IPS-NIHi7 (cell line): ENCODE data around the gene BRF1.
"Not testable (repeated sequence)": the region's sequence is repeated elsewhere in the genome, so short reads cannot be mapped to it uniquely, and the experiment has no call there.

Source experiments
- DNase-seq: peaks from one replicate; pipeline ENCODE4 v3.0.0; 2012; ENCODE audit warnings: mixed read lengths; ENCODE audit errors: extremely low spot score

The BRF1 gene

DNA sequence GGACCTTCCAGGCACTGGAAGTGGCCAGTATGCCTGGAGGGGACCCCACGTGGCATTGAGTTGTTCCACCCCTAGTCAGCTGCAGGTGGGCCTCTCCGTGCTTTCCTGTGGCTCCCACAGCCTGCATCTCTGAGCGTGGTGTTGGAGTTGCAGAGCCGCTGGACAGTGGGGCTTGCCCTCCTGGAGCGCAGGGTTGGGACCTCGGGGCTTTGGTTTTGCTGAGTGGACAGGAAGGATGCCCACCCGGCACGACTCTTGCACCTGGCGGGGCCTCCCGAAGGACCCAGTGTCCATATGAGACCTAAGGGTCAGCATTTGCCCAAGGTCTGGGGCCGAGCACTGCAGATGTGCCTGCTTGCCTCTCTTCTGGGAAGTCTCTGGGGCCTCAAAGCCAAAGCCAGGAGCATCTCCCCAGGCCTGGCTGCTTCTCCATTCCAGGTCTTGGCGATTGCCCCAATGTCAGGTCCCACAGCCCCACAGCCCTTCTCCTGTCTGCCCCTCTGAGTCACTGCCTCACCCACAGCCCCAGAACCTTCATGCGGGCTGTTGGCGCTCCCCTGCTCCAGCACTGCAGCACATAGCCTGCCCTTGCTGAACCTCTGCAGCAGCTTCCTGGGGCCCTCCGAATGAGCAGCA is 15.3 kb upstream of the BRF1 start:
- DNase-seq = no peak

DNA sequence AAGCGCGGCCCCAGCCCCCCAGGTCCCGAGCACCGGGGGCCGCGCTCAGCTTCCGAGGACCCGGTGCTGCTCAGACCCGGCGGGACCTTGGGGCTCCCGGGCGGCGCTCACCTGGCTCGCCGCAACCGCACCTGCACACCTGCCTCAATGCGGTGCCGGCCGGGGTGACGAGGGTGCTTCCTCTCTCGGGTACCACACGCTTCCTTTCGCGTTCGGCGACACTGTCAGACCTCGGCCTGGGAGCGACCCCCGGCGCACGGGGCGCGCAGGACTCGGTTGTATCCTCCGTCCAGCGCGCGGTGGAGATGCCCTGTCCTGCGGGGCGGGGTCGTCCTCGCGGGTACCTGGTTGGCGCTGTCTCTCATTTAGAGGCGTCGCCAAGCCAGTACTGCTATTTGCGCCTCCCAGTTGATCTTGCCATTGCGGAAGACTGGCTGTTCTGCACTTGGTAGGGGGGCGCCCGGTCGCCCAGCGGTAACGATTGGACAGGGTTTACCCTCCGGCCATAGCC is 14.5 kb upstream of the BRF1 start:
- DNase-seq = no peak

DNA sequence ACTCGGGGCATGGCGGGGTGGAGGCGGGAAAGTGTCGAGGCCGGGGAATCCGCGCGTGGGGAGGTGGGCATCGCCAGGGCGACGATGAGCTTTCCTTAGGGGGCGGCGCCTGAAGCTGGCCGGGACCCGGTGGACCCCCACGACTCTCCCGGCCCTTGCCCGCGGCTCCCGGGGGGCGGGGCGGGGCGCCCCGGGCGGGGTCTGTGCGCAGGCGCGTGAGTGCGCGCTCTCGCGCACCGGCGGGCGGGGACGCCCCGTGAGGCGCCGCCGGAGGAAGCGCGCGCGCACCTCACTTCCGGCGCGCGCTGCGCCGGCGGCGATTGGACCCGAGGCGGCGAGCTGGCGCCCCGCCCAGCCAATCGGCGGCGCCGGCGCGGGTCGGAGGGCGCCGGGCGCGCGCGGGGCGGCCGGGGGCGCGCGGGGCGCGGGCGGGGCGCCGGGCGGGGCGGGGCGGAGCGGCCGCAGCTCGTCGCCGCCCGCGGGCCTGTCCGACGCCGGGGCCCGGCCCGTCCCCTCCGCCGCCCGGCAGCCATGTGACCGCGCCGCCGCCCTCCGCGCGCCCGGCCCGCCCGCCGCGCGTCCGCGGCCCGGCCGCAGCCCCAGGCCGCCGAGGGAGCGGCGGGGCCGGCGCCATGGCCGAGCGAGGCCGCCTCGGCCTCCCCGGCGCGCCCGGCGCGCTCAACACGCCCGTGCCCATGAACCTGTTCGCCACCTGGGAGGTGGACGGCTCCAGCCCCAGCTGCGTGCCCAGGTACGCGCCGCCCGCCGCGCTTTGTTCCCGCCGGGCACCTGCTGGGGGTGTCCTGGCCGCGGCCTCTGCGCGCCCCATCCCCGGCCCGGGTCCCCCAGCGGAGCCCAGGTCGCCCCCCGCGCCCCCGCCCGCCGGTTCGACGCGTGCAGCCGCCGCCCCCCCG is 13.7 kb upstream of the BRF1 start, which contains the start of gene PACS2:
Gene PACS2 (plus strand): TSS at position 462 of the 914 bp plus-strand sequence. CDS start 171 bp downstream, at position 633.
- DNase-seq = peak; percentile 97

DNA sequence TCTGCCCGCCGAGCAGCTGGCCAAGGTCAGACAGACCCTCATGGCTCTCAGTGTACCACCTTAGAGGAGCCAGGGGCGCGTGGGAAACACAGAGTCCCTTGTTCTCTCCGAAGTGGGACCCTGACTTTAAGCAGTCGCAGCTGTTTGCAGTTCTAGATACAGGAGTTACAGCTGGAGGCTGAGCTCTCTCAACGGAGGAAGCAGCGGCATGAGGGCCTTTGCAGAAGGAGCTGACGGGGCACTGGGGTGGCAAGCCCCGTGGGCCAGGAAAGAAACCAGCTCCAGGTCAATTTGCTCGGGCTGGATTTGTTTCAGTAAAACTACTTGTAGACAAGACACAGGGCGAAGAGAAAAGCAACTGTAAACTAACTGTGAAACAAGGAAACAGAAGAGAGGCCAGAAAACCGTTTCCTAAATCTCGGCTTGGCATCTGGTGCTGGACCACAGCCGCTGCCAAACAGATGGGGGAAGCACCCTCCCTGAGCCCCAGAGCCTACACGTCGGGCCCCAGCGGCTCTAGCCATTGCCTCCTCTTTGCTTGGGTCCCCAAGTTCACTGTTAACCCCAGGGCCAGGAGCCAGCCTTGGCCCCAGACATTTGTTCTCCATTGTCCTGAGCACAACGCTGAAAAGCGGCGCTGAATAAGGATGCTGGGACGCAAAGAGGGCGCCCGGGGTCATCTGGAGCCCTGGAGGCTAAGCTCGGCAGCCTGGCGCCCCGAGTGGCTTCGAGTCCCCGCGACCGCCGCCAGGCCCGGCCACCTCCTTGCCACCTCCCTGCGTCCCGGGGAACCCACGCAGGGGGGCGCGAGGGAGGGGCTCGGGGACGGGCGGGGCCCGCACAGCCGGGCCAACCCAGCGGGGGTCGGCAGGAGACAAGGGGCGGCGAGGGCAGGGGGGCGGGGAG is 12.8 kb upstream of the BRF1 start:
- no peak for DNase-seq

DNA sequence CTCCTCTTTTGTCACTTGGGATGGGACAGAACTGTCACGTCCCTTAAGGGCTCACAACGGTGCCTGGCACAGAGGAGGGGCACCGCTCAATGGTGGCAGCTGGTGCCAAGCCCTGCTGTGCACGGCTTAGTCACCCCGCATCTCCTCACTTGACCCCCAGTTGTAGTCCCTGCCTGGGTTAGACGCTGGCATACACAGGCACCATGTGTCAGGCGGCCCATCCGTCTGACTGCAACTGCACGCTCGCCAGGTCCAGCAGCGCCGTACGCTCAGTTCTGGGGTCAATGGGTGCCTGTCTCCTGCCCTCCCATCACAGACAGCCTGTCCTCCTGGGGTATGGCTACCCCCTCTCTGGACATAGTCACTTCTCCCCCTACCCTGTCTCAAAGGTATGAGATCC is 12.2 kb upstream of the BRF1 start:
- DNase-seq = no peak

DNA sequence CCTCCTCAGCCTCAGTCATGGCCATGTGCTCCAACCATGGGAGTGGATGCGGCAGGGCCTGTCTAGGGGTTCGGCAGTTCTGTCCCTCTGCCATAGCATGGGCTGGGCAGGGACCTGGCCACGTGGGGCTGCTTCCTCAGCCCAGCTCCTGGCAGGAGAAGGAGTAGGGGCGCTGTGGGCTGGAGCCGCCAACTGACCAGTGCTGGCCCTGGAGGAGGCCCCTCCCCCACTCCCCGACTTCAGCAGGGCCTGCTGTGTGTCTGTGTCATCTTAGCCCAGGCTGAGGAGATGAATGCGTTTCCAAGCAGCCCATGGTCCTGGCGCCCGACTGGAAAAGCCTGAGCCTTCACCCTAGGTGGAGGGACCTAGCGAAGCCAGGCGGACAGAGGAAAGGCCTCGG is 11.0 kb upstream of the BRF1 start:
- DNase-seq = no peak

DNA sequence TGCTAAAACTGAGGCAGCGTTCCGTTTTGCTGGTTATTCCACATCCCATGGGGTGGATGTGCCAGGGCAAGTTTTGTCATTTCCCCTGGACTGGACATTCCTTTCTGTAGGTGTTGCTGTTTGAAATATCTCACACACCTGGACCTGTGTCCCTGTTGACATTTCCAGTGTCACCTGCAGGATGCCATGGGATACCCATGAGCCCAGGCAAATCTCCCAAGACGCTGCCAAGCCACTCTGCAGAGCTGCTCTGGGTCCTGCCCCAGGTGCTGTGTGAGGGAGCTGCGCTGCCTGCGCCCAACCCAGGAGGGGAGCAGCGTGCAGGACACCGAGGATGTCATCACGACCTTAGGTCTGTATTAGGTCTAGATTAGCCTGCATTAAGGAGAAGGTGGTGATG is 8.6 kb upstream of the BRF1 start:
- no peak for DNase-seq

DNA sequence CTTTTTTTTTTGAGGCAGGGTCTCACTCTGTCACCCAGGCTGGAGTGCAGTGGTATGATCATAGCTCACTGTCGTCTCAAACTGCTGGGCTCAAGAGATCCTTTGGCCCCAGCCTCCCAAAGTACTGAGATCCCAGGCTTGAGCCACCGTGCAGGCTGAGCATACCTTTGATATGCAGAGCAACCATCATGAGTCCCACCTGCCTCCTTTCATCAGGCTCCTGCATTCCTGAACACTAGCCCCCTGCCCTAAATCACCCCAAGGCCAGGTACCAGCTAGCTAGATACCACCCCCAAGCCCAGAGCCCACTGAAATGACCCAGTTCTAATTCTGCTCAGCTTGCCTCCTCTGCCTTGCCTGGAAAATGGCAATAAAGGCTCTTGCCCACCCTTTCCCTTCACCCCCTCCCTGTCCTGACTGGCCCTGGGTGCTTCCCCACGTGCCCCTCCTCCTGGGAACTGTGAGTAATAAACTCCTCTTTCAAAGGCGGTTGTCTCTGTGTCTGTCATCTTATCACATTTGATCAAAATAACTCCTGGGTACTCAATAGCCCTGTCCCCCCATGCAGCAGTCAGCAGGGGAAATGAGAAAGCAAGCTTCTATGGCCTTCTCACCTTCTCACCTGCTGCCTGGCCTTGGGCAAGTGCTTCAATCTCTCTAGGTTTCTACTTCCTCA is 6.4 kb upstream of the BRF1 start:
- DNase-seq = peak; percentile 7

DNA sequence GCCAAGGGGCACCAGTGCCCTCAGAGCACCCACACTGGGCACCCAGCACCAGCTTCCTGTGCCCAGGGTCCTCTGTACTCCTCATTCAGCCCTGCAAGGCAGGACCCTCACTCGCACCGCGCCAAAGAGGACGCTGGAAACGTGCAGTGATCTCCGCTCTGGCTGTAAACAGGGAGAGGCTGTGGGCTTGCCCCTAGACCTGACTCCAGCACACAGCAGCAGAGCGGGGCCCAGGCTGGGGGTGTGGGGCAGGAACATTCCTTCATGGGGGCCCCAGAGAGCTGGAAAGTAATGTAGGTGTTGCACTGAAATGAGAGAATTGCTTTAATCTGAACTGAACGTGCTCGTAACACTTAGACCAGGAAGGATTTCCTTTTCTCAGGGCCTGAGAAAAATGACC is 5.0 kb upstream of the BRF1 start:
- DNase-seq = no peak

- no peak for DNase-seq
Measured at GRCh38 chr14:105305345-105305744, 4.5 kb upstream of the BRF1 start.

GRCh38 chr14:105304565-105304964 is 3.8 kb upstream of the BRF1 start:
- no peak for DNase-seq

DNA sequence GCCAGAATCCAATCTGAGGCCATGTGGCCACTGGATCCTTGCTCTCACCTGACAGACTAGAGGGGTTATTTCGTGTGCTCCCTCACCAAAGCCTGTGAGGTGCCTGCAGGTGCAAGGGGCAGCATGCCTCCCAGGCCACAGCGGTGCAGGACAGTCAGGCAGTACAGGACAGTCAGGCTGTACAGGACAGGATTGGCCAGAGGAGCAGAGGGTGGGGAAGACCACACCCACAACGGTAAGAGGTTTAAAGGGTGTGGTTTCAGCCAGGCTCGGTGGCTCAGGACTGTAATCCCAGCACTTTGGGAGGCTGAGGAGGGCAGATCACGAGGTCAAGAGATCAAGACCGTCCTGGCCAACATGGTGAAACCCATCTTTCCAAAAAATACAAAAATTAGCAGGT is 3.1 kb upstream of the BRF1 start:
- no peak for DNase-seq

DNA sequence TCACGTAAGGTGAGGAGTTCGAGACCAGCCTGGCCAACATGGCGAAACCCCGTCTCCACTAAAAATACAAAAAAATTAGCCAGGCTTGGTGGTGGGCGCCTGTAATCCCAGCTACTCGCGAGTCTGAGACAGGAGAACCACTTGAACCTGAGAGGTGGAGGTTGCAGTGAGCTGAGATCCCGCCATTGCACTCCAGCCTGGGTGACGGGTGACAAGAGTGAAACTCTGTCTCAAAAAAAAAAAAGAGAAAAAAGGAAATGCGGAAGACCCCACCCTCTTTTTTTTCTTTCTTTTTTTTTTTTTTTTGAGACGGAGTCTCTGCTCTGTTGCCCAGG is 1.1 kb upstream of the BRF1 start:
- DNase-seq = not testable (repeated sequence)

DNA sequence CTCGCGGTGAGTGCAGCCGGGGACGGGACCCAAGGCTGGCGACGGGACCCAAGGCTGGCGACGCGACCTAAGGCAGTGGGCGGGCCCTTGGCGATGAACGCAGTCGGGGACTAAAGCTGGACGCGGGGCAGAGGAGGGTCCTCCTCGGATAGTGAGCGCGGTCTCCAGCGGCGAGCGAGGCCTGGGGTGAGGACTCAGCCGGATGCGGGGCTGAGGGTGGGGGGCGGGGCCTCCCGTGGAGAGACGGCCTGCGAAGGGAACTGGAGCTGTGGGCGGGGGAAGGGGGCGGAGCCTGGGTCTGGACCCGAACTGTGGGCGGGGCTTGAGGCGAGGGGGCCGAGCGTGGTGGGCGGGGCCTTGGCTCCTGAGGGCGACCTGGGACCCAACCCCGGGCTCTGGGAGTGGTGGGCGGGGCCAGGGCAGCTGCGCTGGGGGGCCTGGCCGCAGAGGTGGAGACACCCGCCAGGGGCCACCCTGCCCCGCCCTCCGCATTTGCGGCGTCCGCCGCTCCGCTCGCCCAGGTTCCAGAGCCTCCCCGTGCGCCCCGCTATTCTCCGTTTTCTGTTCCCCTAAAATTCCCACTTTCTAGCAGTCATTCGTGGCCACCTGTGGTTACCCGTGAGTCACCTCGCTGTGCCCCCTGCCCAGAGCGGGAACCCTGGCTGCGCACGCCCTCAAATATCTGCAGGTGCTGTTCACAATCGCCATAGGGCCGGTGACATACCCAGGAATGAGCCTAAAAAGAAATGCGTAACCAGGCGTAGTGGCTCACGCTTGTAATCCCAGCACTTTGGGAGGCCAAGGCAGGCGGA is 508 bp upstream of the BRF1 start:
- peak; percentile 99 for DNase-seq

- no peak for DNase-seq
Measured at GRCh38 chr14:105299654-105300541, 903 bp downstream of the BRF1 start.

GRCh38 chr14:105297311-105297710 is 3.5 kb downstream of the BRF1 start:
- not testable (repeated sequence) for DNase-seq

- no peak for DNase-seq
Measured at GRCh38 chr14:105294142-105294597, 6.6 kb downstream of the BRF1 start.

GRCh38 chr14:105292826-105293711 is 7.7 kb downstream of the BRF1 start:
- no peak for DNase-seq
